Uterus (tissue), 4 donors: ENCODE results near the gene ZP1. TPM values are rescaled to one million over a fixed set of nuclear protein-coding genes. Genes with fewer than 3 reads are reported as not detected.

Experiments
- DNase-seq, 2 donors: peaks; one replicate each; pipeline ENCODE4 v3.0.0-alpha.2; 2019 to 2020
- H3K27ac ChIP-seq, 2 donors: fragments of 200-600 bp; sonication (generic); 1 replicate in 1 of 2; 2 replicates in 1 of 2; pipeline ENCODE4 v1.5.1; 2016 to 2018
- H3K27me3 ChIP-seq, 2 donors: fragments of 200-600 bp; sonication (generic); one replicate each; pipeline ENCODE4 v1.5.1; 2018 to 2019; ENCODE audit warnings: control low read depth in 1 of 2
- H3K36me3 ChIP-seq, 2 donors: fragments of 200-600 bp; sonication (generic); one replicate each; pipeline ENCODE4 v1.5.1; 2019; ENCODE audit warnings: control low read depth in 1 of 2
- H3K4me1 ChIP-seq, 2 donors: fragments of 200-600 bp; sonication (generic); one replicate each; pipeline ENCODE4 v1.5.1; 2018 to 2019; ENCODE audit warnings: control low read depth in 1 of 2
- H3K4me3 ChIP-seq, 2 donors: fragments of 200-600 bp; sonication (generic); 1 replicate in 1 of 2; 2 replicates in 1 of 2; pipeline ENCODE4 v1.5.1; 2018 to 2019; ENCODE audit warnings: mild to moderate bottlenecking in 1 of 2
- H3K9me3 ChIP-seq, 2 donors: fragments of 200-600 bp; sonication (generic); one replicate each; pipeline ENCODE4 v1.5.1; 2019; ENCODE audit warnings: control low read depth in 1 of 2
- CTCF ChIP-seq, 4 experiments: fragments of 200-600 bp in 2 of 4; fragments of 450-650 bp in 2 of 4; sonication (generic) in 2 of 4; IDR thresholded peaks; one replicate each; pipeline ENCODE4 v1.5.1; 2016 to 2019; ENCODE audit warnings: antibody characterized with exemption in 4 of 4, mild to moderate bottlenecking in 2 of 4, moderate library complexity in 1 of 4
- POLR2A ChIP-seq, 2 donors: fragments of 450-650 bp; IDR thresholded peaks; one replicate each; pipeline ENCODE4 v1.6.1; 2016; ENCODE audit warnings: antibody characterized with exemption in 2 of 2, mild to moderate bottlenecking in 1 of 2, moderate library complexity in 1 of 2
- intact Hi-C: fragments of 100-400 bp; cut with DNase I; formaldehyde crosslinking; loops from one replicate; pipeline ENCODE4 v1.15.1; 2023; ENCODE audit warnings: low total_unique reads
- total RNA-seq, 4 donors: library from RNA; depleted of rRNA in 3 of 4; stranded (reverse); fragments of >200 nt in 3 of 4; gene quantifications; one replicate each; pipeline versions ENCODE4 v1.1.0 to v1.2.4, GENCODE V29; 2014 to 2023
- donor health status: DM: yes; HTN: yes; CAD: no.

ZP1 gene
- total RNA-seq, 4 donors from 2014 or later = not detected

GRCh38 chr11:60879104-60879503, 11.8 kb downstream of the ZP1 start:
- H3K27me3 ChIP-seq = no peaks in the 10 kb centered on the region
- H3K9me3 ChIP-seq = no peaks in the 10 kb centered on the region
- no peak overlapping the region for H3K27ac ChIP-seq
- no peak for DNase-seq
- intact Hi-C loops = no loop called here
- TF ChIP-seq POLR2A (IDR thresholded peaks at IDR 0.05) = no peak
- TF ChIP-seq CTCF (IDR thresholded peaks at IDR 0.05) = no peak
- H3K4me1 ChIP-seq = no peaks in the 10 kb centered on the region
- H3K36me3 ChIP-seq = no peaks in the 10 kb centered on the region
- H3K4me3 ChIP-seq = no peak overlapping the region

GRCh38 chr11:60879971-60880588, 12.7 kb downstream of the ZP1 start:
- no peak overlapping the region for H3K27ac ChIP-seq
- intact Hi-C loops = no loop called here

GRCh38 chr11:60880643-60881282, 13.4 kb downstream of the ZP1 start:
- no peaks in the 10 kb centered on the region for H3K9me3 ChIP-seq
- no peaks in the 10 kb centered on the region for H3K4me1 ChIP-seq
- TF ChIP-seq POLR2A (IDR thresholded peaks at IDR 0.05) (no peak), CTCF (IDR thresholded peaks at IDR 0.05) (no peak)
- no peaks in the 10 kb centered on the region for H3K36me3 ChIP-seq
- intact Hi-C loops = no loop called here
- no peak overlapping the region for H3K4me3 ChIP-seq
- no peaks in the 10 kb centered on the region for H3K27me3 ChIP-seq
- DNase-seq = peak in 1 of 2 donors; percentile 9
- H3K27ac ChIP-seq = no peak overlapping the region

More at GRCh38 chr11:60879971-60880588, 12.7 kb downstream of the ZP1 start:
- DNase-seq = peak in 1 of 2 donors; percentile 1
- no peak overlapping the region for H3K4me3 ChIP-seq
- TF ChIP-seq CTCF (IDR thresholded peaks at IDR 0.05) (no peak), POLR2A (IDR thresholded peaks at IDR 0.05) (no peak)
- no peaks in the 10 kb centered on the region for H3K9me3 ChIP-seq
- no peaks in the 10 kb centered on the region for H3K27me3 ChIP-seq
- H3K4me1 ChIP-seq = no peaks in the 10 kb centered on the region
- no peaks in the 10 kb centered on the region for H3K36me3 ChIP-seq

- intact Hi-C loops = no loop called here
- Histone ChIP-seq H3K4me3 (no peak overlapping the region), H3K4me1 (no peaks in the 10 kb centered on the region), H3K9me3 (no peaks in the 10 kb centered on the region), H3K27ac (no peak overlapping the region), H3K27me3 (no peaks in the 10 kb centered on the region), H3K36me3 (no peaks in the 10 kb centered on the region)
- TF ChIP-seq POLR2A (IDR thresholded peaks at IDR 0.05) (no peak), CTCF (IDR thresholded peaks at IDR 0.05) (peak in 1 of 4 experiments; percentile 41)
- DNase-seq = peak in 1 of 2 donors; percentile 10
Observed at GRCh38 chr11:60887556-60887955, 20.2 kb downstream of the ZP1 start.

- Histone ChIP-seq H3K27ac (no peak overlapping the region), H3K4me3 (no peak overlapping the region), H3K4me1 (no peaks in the 10 kb centered on the region), H3K36me3 (no peaks in the 10 kb centered on the region), H3K27me3 (no peaks in the 10 kb centered on the region), H3K9me3 (no peaks in the 10 kb centered on the region)
- peak in 1 of 2 donors; percentile 5 for DNase-seq
- intact Hi-C loops = no loop called here
- TF ChIP-seq CTCF (IDR thresholded peaks at IDR 0.05) (no peak), POLR2A (IDR thresholded peaks at IDR 0.05) (no peak)
Observed at GRCh38 chr11:60889869-60890311, 22.5 kb downstream of the ZP1 start.
